HCT116 (cell line): ENCODE data around the gene TMEM115. TPM values are rescaled to one million over a fixed set of nuclear protein-coding genes. Genes with fewer than 3 reads are reported as not detected.

Source experiments
- ATAC-seq: fragments of 200-7000 bp; cut with Tn5 transposase; 2 replicates; pipeline ENCODE4 v1.9.1; 2020; ENCODE audit warnings: mild to moderate bottlenecking, moderate library complexity
- BruUV-seq: library from RNA; stranded (reverse); fragments of 400-500 nt; replicated peaks from 2 replicates; lab custom pipeline; 2021; lab: Mats Ljungman, UMichigan
- CTCF ChIA-PET: fragments of 300-600 bp; sonication (Branson Sonifier 250); formaldehyde crosslinking; loops from one replicate; lab custom pipeline; 2021; ENCODE audit warnings: antibody characterized with exemption; lab: Charles Lee
- POLR2A ChIA-PET: fragments of 300-600, 350-600 bp; sonication (Branson Sonifier 250); formaldehyde crosslinking; loops from one replicate; lab custom pipeline; 2021; ENCODE audit warnings: antibody characterized with exemption; lab: Charles Lee
- RAD21 ChIA-PET, 2 experiments: fragments of 300-600 bp; sonication (Branson Sonifier 250); formaldehyde crosslinking; loops; one replicate each; lab custom pipeline; 2023; ENCODE audit warnings: low total read pairs in 2 of 2; ENCODE audit not compliant: uncharacterized antibody in 2 of 2, unreplicated experiment in 2 of 2, low non-redundant PET in 1 of 2; lab: Charles Lee
- DNase-seq: peaks from one replicate; pipeline ENCODE4 v3.0.0-alpha.2; 2010; ENCODE audit warnings: low read depth, low spot score
- H2AFZ ChIP-seq: fragments of 200-600 bp; shearing (Covaris generic), sonication (generic); 2 replicates; pipeline ENCODE4 v1.6.1; 2017; ENCODE audit warnings: low read depth, mixed run types, mixed read lengths, antibody characterized with exemption, low read length; ENCODE audit not compliant: poor library complexity, severe bottlenecking
- H3K27ac ChIP-seq: 2 replicates; pipeline ENCODE4 v1.5.1; 2012; ENCODE audit warnings: low read depth, low read length
- H3K27me3 ChIP-seq: fragments of 200-600 bp; sonication (generic); 2 replicates; pipeline ENCODE4 v1.6.1; 2016; ENCODE audit warnings: mixed run types, low read length, mixed read lengths; ENCODE audit not compliant: insufficient read depth
- H3K36me3 ChIP-seq, 2 experiments: fragments of 200-500 bp in 1 of 2; fragments of 200-600 bp in 1 of 2; sonication (Bioruptor generic) in 1 of 2; sonication (generic) in 1 of 2; 2 replicates each; pipeline versions ENCODE4 v1.5.1 to v1.6.1; 2014 to 2016; ENCODE audit warnings: low read length in 2 of 2, inconsistent platforms in 1 of 2, mixed read lengths in 1 of 2, mixed run types in 1 of 2; ENCODE audit not compliant: insufficient read depth in 2 of 2, control insufficient read depth in 1 of 2
- H3K4me1 ChIP-seq, 2 experiments: fragments of 200-600 bp in 1 of 2; sonication (generic) in 1 of 2; 2 replicates each; pipeline versions ENCODE4 v1.5.1 to v1.6.1; 2012 to 2017; ENCODE audit warnings: low read length in 2 of 2, inconsistent platforms in 1 of 2, mild to moderate bottlenecking in 1 of 2, mixed read lengths in 1 of 2, mixed run types in 1 of 2, moderate library complexity in 1 of 2; ENCODE audit not compliant: insufficient read depth in 2 of 2, control insufficient read depth in 1 of 2
- H3K4me2 ChIP-seq: fragments of 200-600 bp; sonication (generic); 2 replicates; pipeline ENCODE4 v1.6.1; 2017; ENCODE audit warnings: mixed run types, low read length, mixed read lengths
- H3K4me3 ChIP-seq, 2 experiments: fragments of 200-600 bp in 1 of 2; sonication (generic) in 1 of 2; replicated peaks in 1 of 2; 2 replicates each; pipeline ENCODE4 v1.5.1; 2011 to 2016; ENCODE audit warnings: low read length in 2 of 2, control low read depth in 1 of 2, low read depth in 1 of 2, mild to moderate bottlenecking in 1 of 2, mixed read lengths in 1 of 2, mixed run types in 1 of 2
- H3K79me2 ChIP-seq: fragments of 200-600 bp; sonication (generic); 2 replicates; pipeline ENCODE4 v1.6.1; 2017; ENCODE audit warnings: mild to moderate bottlenecking, mixed run types, low read length, moderate library complexity, mixed read lengths; ENCODE audit not compliant: insufficient read depth
- H3K9ac ChIP-seq: fragments of 200-600 bp; sonication (generic); 2 replicates; pipeline ENCODE4 v1.6.1; 2016; ENCODE audit warnings: low read length, mixed read lengths
- H3K9me2 ChIP-seq: fragments of 200-600 bp; sonication (generic), shearing (Covaris generic); 2 replicates; pipeline ENCODE4 v1.6.1; 2017; ENCODE audit warnings: mixed run types, mild to moderate bottlenecking, moderate library complexity; ENCODE audit not compliant: insufficient read depth
- H3K9me3 ChIP-seq, 2 experiments: fragments of 200-500 bp in 1 of 2; fragments of 200-600 bp in 1 of 2; sonication (Bioruptor generic) in 1 of 2; sonication (generic) in 1 of 2; 2 replicates each; pipeline ENCODE4 v1.6.1; 2014 to 2017; ENCODE audit warnings: low read length in 2 of 2, mixed read lengths in 2 of 2, inconsistent platforms in 1 of 2, low read depth in 1 of 2, mild to moderate bottlenecking in 1 of 2, mixed run types in 1 of 2, moderate library complexity in 1 of 2; ENCODE audit not compliant: control insufficient read depth in 1 of 2, insufficient read depth in 1 of 2
- H4K20me1 ChIP-seq: fragments of 200-600 bp; sonication (generic), shearing (Covaris generic); 2 replicates; pipeline ENCODE4 v1.6.1; 2017; ENCODE audit warnings: mixed run types, mild to moderate bottlenecking, moderate library complexity; ENCODE audit not compliant: insufficient read depth
- ATF3 ChIP-seq: IDR thresholded peaks from 2 replicates; pipeline ENCODE4 v1.6.1; 2012
- CBX3 ChIP-seq: IDR thresholded peaks from 2 replicates; pipeline ENCODE4 v1.6.1; 2012; ENCODE audit warnings: low read depth
- CEBPB ChIP-seq: IDR thresholded peaks from 2 replicates; pipeline ENCODE4 v1.6.1; 2012; ENCODE audit warnings: low read depth
- EGR1 ChIP-seq: IDR thresholded peaks from 2 replicates; pipeline ENCODE4 v1.6.1; 2012; ENCODE audit warnings: low read depth
- EZH2 ChIP-seq: fragments of 200-600 bp; sonication (generic); IDR thresholded peaks from 2 replicates; pipeline ENCODE4 v1.6.1; 2017; ENCODE audit warnings: antibody characterized with exemption, mixed run types
- POLR2AphosphoS5 ChIP-seq: IDR thresholded peaks from 2 replicates; pipeline ENCODE4 v1.6.1; 2011; ENCODE audit warnings: mild to moderate bottlenecking, low read depth, low read length, moderate library complexity
- SRF ChIP-seq: IDR thresholded peaks from 2 replicates; pipeline ENCODE4 v1.6.1; 2012; ENCODE audit warnings: low read depth
- YY1 ChIP-seq: IDR thresholded peaks from 2 replicates; pipeline ENCODE4 v1.6.1; 2011; ENCODE audit warnings: low read length, low read depth, moderate library complexity, mild to moderate bottlenecking; ENCODE audit not compliant: insufficient replicate concordance; ENCODE audit errors: extremely low read depth
- ZBTB33 ChIP-seq: IDR thresholded peaks from 2 replicates; pipeline ENCODE4 v1.6.1; 2011; ENCODE audit warnings: mild to moderate bottlenecking, low read length, moderate library complexity; ENCODE audit not compliant: insufficient replicate concordance; ENCODE audit errors: extremely low read depth
- intact Hi-C: fragments of 100-400 bp; cut with micrococcal nuclease; formaldehyde crosslinking; loops from 2 replicates; pipeline ENCODE4 v1.10.0; 2022
- total RNA-seq: library from RNA; stranded (reverse); gene quantifications from one replicate; pipeline ENCODE4 v1.2.1, GENCODE V29; 2021; ENCODE audit not compliant: unreplicated experiment

Gene TMEM115
- total RNA-seq, 1 experiment from 2014 or later: 24.6 TPM

- H3K27ac ChIP-seq: no peak overlapping the region
- H3K4me2 ChIP-seq: no peak overlapping the region
- peaks cover 0 to 28% of the 10 kb centered on the region in 2 experiments; a peak in 2 of 4 replicates for H3K4me1 ChIP-seq
- no TSS peak for BruUV-seq
- H3K79me2 ChIP-seq: no peaks in the 10 kb centered on the region
- TF ChIP-seq ATF3 (no peak), CEBPB (no peak), SRF (no peak), EGR1 (no peak), ZBTB33 (no peak), EZH2 (no peak), YY1 (no peak), CBX3 (no peak), POLR2AphosphoS5 (no peak)
- no peak for DNase-seq
- ChIA-PET POLR2A (no interaction called here), RAD21 (no interaction called here), CTCF (no interaction called here)
- no peaks in the 10 kb centered on the region for H3K9me3 ChIP-seq
- H4K20me1 ChIP-seq: no peaks in the 10 kb centered on the region
- no peak overlapping the region for H2AFZ ChIP-seq
- no peaks in the 10 kb centered on the region for H3K9me2 ChIP-seq
- no peaks in the 10 kb centered on the region for H3K36me3 ChIP-seq
- H3K27me3 ChIP-seq: no peaks in the 10 kb centered on the region
- ATAC-seq: no peak
- H3K4me3 ChIP-seq: no peak overlapping the region
- intact Hi-C loops: no loop called here
- H3K9ac ChIP-seq: no peak overlapping the region
Measured at GRCh38 chr3:50390508-50391224, 31.3 kb upstream of the TMEM115 start.
